IMR-90 (cell line): ENCODE data around the gene IL36A.

ENCODE experiments used
- BHLHE40 ChIP-seq: fragments of 150-350 bp; IDR thresholded peaks from 2 replicates; pipeline ENCODE4 v1.6.1; 2016; ENCODE audit warnings: mild to moderate bottlenecking, low read depth, low read length
- ELK1 ChIP-seq: fragments of 150-350 bp; IDR thresholded peaks from 2 replicates; pipeline ENCODE4 v1.6.1; 2016; ENCODE audit warnings: low read depth, mild to moderate bottlenecking, low read length, moderate library complexity, borderline replicate concordance
- MAFK ChIP-seq: IDR thresholded peaks from 2 replicates; pipeline ENCODE4 v1.6.1; 2012; ENCODE audit warnings: low read depth, low read length, improper control_type of control experiment
- NFE2L2 ChIP-seq: fragments of 150-350 bp; IDR thresholded peaks from 2 replicates; pipeline ENCODE4 v1.6.1; 2016; ENCODE audit warnings: low read depth, mild to moderate bottlenecking, low read length
- POLR2A ChIP-seq: IDR thresholded peaks from 2 replicates; pipeline ENCODE4 v1.6.1; 2012; ENCODE audit warnings: mild to moderate bottlenecking, low read depth, low read length
- RAD21 ChIP-seq: IDR thresholded peaks from 2 replicates; pipeline ENCODE4 v1.6.1; 2012; ENCODE audit warnings: low read length, improper control_type of control experiment
- RFX5 ChIP-seq: IDR thresholded peaks from 2 replicates; pipeline ENCODE4 v1.8.0; 2012; ENCODE audit warnings: low read depth, mild to moderate bottlenecking, low read length, moderate library complexity
- SMC3 ChIP-seq: fragments of 150-350 bp; IDR thresholded peaks from 2 replicates; pipeline ENCODE4 v1.6.1; 2016; ENCODE audit warnings: low read depth, mild to moderate bottlenecking, antibody characterized with exemption, low read length, moderate library complexity
- USF2 ChIP-seq: fragments of 150-350 bp; IDR thresholded peaks from 2 replicates; pipeline ENCODE4 v1.6.1; 2017; ENCODE audit warnings: mild to moderate bottlenecking, antibody characterized with exemption, low read length, low read depth
- TF ChIP-seq, protein P1 (sequence below): conservative IDR thresholded peaks from 2 replicates; pipeline ENCODE4 v1.5.1; 2012; ENCODE audit warnings: mild to moderate bottlenecking, low read depth, low read length, improper control_type of control experiment

- no peak for TF ChIP-seq USF2
- TF ChIP-seq, protein P1, sequence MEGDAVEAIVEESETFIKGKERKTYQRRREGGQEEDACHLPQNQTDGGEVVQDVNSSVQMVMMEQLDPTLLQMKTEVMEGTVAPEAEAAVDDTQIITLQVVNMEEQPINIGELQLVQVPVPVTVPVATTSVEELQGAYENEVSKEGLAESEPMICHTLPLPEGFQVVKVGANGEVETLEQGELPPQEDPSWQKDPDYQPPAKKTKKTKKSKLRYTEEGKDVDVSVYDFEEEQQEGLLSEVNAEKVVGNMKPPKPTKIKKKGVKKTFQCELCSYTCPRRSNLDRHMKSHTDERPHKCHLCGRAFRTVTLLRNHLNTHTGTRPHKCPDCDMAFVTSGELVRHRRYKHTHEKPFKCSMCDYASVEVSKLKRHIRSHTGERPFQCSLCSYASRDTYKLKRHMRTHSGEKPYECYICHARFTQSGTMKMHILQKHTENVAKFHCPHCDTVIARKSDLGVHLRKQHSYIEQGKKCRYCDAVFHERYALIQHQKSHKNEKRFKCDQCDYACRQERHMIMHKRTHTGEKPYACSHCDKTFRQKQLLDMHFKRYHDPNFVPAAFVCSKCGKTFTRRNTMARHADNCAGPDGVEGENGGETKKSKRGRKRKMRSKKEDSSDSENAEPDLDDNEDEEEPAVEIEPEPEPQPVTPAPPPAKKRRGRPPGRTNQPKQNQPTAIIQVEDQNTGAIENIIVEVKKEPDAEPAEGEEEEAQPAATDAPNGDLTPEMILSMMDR: no peak
- no peak for TF ChIP-seq MAFK
- TF ChIP-seq SMC3: no peak
- TF ChIP-seq RAD21: no peak
- TF ChIP-seq BHLHE40: no peak
- no peak for TF ChIP-seq POLR2A
- TF ChIP-seq NFE2L2: no peak
- no peak for TF ChIP-seq ELK1
- no peak for TF ChIP-seq RFX5
Observed at GRCh38 chr2:112985090-112985489, 20.2 kb upstream of the IL36A start.
